ENCODE data around the gene DENND10. TPM values are rescaled to one million over a fixed set of nuclear protein-coding genes. Genes with fewer than 3 reads are reported as not detected.

Gene DENND10
- total RNA-seq, 2 experiments from 2014 or later, result 40.4 to 45.6 TPM

DNA sequence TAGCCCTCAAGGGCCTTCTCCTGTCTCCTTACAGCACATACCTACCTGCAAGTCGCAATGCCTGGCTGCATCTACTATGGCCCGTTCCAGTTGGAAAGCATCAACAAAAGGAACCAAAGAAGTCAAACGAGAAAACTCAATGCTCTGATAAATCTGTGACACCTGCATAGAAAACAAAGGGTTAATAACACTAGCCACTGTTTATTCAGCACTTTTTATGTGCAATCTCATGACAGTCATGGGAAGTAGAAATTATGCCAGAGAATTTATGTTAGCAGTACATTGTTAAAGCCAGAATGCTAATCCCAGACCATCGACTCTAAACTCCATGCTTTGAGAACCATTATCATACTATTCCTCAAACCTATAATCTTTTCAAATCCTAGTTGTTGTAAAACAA, 44.4 kb upstream of the DENND10 start:
- intact Hi-C loops (cut with DNase I, micrococcal nuclease), result loop anchor here in 1 of 2 experiments (10.0 kb wide), 1 partner anchor 785 kb away; no protein-coding TSS in a partner anchor
- no peak for DNase-seq
- H3K9me3 ChIP-seq (ENCODE audit: control insufficient read depth in 1 of 2, insufficient read depth in 1 of 2, low read length in 2 of 2), result no peaks in the 10 kb centered on the region
- H3K27me3 ChIP-seq (ENCODE audit: control insufficient read depth in 1 of 2, insufficient read depth in 2 of 2, low read length in 2 of 2), result no peaks in the 10 kb centered on the region
- no peak overlapping the region for H3K4me3 ChIP-seq (ENCODE audit: low read length)
- Mint-ChIP-seq H3K36me3 (ENCODE audit: low read depth) (peaks cover 97% of the 10 kb centered on the region), H3K9me3 (no peaks in the 10 kb centered on the region), H3K27ac (no peak overlapping the region), H3K4me1 (ENCODE audit: low read depth) (peaks cover 18% of the 10 kb centered on the region), H3K4me3 (no peak overlapping the region), H3K27me3 (no peaks in the 10 kb centered on the region)
- H3K4me1 ChIP-seq (ENCODE audit: insufficient read depth, low read length), result no peaks in the 10 kb centered on the region
- no peak for TF ChIP-seq CTCF (IDR thresholded peaks at IDR 0.05)
- peaks cover 96% of the 10 kb centered on the region for H3K36me3 ChIP-seq (ENCODE audit: insufficient read depth, low read length)
- H3K27ac ChIP-seq (ENCODE audit: low read depth in 1 of 2, low read length in 2 of 2), result no peak overlapping the region
- ChIA-PET CTCF (no interaction called here), POLR2A (no interaction called here)
- ATAC-seq (ENCODE audit: poor library complexity), result no peak

- Mint-ChIP-seq H3K9me3 (no peaks in the 10 kb centered on the region), H3K4me3 (no peak overlapping the region), H3K36me3 (ENCODE audit: low read depth) (peaks cover 97% of the 10 kb centered on the region), H3K27me3 (no peaks in the 10 kb centered on the region), H3K27ac (no peak overlapping the region), H3K4me1 (ENCODE audit: low read depth) (peaks cover 22% of the 10 kb centered on the region)
- H3K4me1 ChIP-seq (ENCODE audit: insufficient read depth, low read length), result no peaks in the 10 kb centered on the region
- no peak overlapping the region for H3K4me3 ChIP-seq (ENCODE audit: low read length)
- POLR2A ChIA-PET, result no interaction called here
- H3K36me3 ChIP-seq (ENCODE audit: insufficient read depth, low read length), result peaks cover 96% of the 10 kb centered on the region
- no peaks in the 10 kb centered on the region for H3K27me3 ChIP-seq (ENCODE audit: control insufficient read depth in 1 of 2, insufficient read depth in 2 of 2, low read length in 2 of 2)
- no peak for TF ChIP-seq CTCF (IDR thresholded peaks at IDR 0.05)
- DNase-seq (no peak), ATAC-seq (ENCODE audit: poor library complexity) (no peak)
- no peaks in the 10 kb centered on the region for H3K9me3 ChIP-seq (ENCODE audit: control insufficient read depth in 1 of 2, insufficient read depth in 1 of 2, low read length in 2 of 2)
- intact Hi-C loops (cut with DNase I, micrococcal nuclease), result no loop called here
- H3K27ac ChIP-seq (ENCODE audit: low read depth in 1 of 2, low read length in 2 of 2), result no peak overlapping the region
- CTCF ChIA-PET, result no interaction called here
These were observed 43.8 kb upstream of the DENND10 start for GRCh38 chr10:119060107-119060506.

DNA sequence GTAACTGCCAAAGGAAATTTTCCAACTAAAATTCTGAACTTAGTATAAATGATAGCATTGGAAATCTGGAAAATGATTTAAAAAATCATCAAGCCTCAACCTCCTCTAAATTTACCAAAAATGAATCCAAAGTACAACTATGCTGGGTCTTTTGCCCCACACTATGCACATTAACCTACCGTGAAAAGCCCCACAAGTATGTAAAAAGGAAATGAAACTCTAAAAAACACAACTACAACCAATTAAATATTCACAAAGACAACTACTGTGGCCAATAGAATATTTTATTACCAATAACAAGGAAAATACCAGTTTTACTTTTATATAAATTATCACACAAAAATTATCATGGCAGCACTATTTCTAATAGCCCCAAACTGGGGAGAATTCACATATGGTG, 42.6 kb upstream of the DENND10 start:
- no peak overlapping the region for H3K27ac Mint-ChIP-seq
- Histone ChIP-seq H3K27ac (ENCODE audit: low read depth in 1 of 2, low read length in 2 of 2) (no peak overlapping the region), H3K4me1 (ENCODE audit: insufficient read depth, low read length) (no peaks in the 10 kb centered on the region), H3K4me3 (ENCODE audit: low read length) (no peak overlapping the region), H3K9me3 (ENCODE audit: control insufficient read depth in 1 of 2, insufficient read depth in 1 of 2, low read length in 2 of 2) (no peaks in the 10 kb centered on the region), H3K36me3 (ENCODE audit: insufficient read depth, low read length) (peaks cover 93% of the 10 kb centered on the region), H3K27me3 (ENCODE audit: control insufficient read depth in 1 of 2, insufficient read depth in 2 of 2, low read length in 2 of 2) (no peaks in the 10 kb centered on the region)
- DNase-seq (no peak), ATAC-seq (ENCODE audit: poor library complexity) (no peak)
- peaks cover 99% of the 10 kb centered on the region for H3K36me3 Mint-ChIP-seq (ENCODE audit: low read depth)
- peaks cover 23% of the 10 kb centered on the region for H3K4me1 Mint-ChIP-seq (ENCODE audit: low read depth)
- H3K9me3 Mint-ChIP-seq, result no peaks in the 10 kb centered on the region
- no peak overlapping the region for H3K4me3 Mint-ChIP-seq
- POLR2A ChIA-PET, result no interaction called here
- CTCF ChIA-PET, result no interaction called here
- no peaks in the 10 kb centered on the region for H3K27me3 Mint-ChIP-seq
- TF ChIP-seq CTCF (IDR thresholded peaks at IDR 0.05), result no peak
- intact Hi-C loops (cut with DNase I, micrococcal nuclease), result no loop called here
